Activated CD8-positive, alpha-beta T cell treated with anti-CD3 and anti-CD28 coated beads, Interleukin-2, amount 10 ng/mL, durations not matched to agents 7 days and 5 days (primary cell): Measurements from ENCODE around the gene ELMOD3. TPM values are rescaled to one million over a fixed set of nuclear protein-coding genes. Genes with fewer than 3 reads are reported as not detected.
"Not testable (repeated sequence)": the region's sequence is repeated elsewhere in the genome, so short reads cannot be mapped to it uniquely, and the experiment has no call there.

Experiments used
- ATAC-seq: fragments of 150-1000 bp; cut with Tn5 transposase; one replicate; pipeline ENCODE4 v1.10.0; 2021; ENCODE audit warnings: moderate library complexity
- CTCF ChIA-PET: fragments of 350-600 bp; sonication (Branson Sonifier 250); formaldehyde crosslinking; loops from one replicate; lab custom pipeline; 2021; ENCODE audit warnings: antibody characterized with exemption; lab: Charles Lee
- POLR2A ChIA-PET: fragments of 350-600 bp; sonication (Branson Sonifier 250); formaldehyde crosslinking; loops from one replicate; lab custom pipeline; 2021; ENCODE audit warnings: antibody characterized with exemption; lab: Charles Lee
- DNase-seq: peaks from one replicate; pipeline ENCODE4 v3.0.0-alpha.2; 2020
- H3K27ac Mint-ChIP-seq: one replicate; pipeline ENCODE4 v1.8.0; 2021; ENCODE audit warnings: mild to moderate bottlenecking, mixed read lengths
- H3K27me3 Mint-ChIP-seq: one replicate; pipeline ENCODE4 v1.8.0; 2021; ENCODE audit warnings: low read depth, mixed read lengths
- H3K36me3 Mint-ChIP-seq: one replicate; pipeline ENCODE4 v1.8.0; 2021; ENCODE audit warnings: low read depth, mixed read lengths
- H3K4me1 Mint-ChIP-seq: one replicate; pipeline ENCODE4 v1.8.0; 2021; ENCODE audit warnings: low read depth, mixed read lengths
- H3K4me3 Mint-ChIP-seq: one replicate; pipeline ENCODE4 v1.8.0; 2021; ENCODE audit warnings: mild to moderate bottlenecking, mixed read lengths
- H3K9me3 Mint-ChIP-seq: one replicate; pipeline ENCODE4 v1.8.0; 2022; ENCODE audit warnings: mixed read lengths; ENCODE audit not compliant: insufficient read depth
- total RNA-seq, 2 experiments: library from RNA; stranded (reverse); gene quantifications; one replicate each; pipeline ENCODE4 v1.2.3, GENCODE V29; 2021

The ELMOD3 gene
- total RNA-seq, 2 experiments from 2014 or later, result 14.4 to 19.9 TPM

DNA sequence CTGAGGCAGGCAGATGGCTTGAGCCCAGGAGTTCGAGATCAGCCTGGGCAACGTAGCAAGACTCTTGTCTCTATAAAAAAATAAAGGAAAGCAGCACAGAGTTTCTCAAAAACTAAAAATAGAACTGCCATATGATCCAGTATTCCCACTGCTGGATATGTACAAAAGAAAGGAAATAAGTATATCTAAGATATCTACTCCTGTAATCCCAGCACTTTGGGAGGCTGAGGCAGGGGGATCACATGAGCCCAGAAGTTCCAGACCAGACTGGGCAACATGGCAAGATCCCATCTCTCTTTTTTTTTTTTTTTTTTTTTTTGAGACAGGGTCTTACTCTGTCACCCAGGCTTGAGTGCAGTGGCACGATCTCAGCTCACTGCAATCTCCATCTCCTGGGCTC lies 24.9 kb upstream of the ELMOD3 start:
- H3K36me3 Mint-ChIP-seq, result peaks cover 32% of the 10 kb centered on the region
- POLR2A ChIA-PET, result interaction anchor here (0.8 to 1.3 kb wide), 2 partner anchors 25 kb away, joined by 4 read pairs; partner anchors contain the start of genes ELMOD3 and RETSAT
- DNase-seq, H3K27me3 Mint-ChIP-seq, H3K9me3 Mint-ChIP-seq, ATAC-seq, H3K27ac Mint-ChIP-seq: not testable (repeated sequence)
- peaks cover 18% of the 10 kb centered on the region for H3K4me1 Mint-ChIP-seq
- peak overlapping the region; percentile 15 for H3K4me3 Mint-ChIP-seq
- CTCF ChIA-PET, result interaction anchor here (0.8 to 1.7 kb wide), 2 partner anchors 24 to 25 kb away, joined by 3 to 4 read pairs; partner anchors contain the start of genes ELMOD3 and RETSAT

DNA sequence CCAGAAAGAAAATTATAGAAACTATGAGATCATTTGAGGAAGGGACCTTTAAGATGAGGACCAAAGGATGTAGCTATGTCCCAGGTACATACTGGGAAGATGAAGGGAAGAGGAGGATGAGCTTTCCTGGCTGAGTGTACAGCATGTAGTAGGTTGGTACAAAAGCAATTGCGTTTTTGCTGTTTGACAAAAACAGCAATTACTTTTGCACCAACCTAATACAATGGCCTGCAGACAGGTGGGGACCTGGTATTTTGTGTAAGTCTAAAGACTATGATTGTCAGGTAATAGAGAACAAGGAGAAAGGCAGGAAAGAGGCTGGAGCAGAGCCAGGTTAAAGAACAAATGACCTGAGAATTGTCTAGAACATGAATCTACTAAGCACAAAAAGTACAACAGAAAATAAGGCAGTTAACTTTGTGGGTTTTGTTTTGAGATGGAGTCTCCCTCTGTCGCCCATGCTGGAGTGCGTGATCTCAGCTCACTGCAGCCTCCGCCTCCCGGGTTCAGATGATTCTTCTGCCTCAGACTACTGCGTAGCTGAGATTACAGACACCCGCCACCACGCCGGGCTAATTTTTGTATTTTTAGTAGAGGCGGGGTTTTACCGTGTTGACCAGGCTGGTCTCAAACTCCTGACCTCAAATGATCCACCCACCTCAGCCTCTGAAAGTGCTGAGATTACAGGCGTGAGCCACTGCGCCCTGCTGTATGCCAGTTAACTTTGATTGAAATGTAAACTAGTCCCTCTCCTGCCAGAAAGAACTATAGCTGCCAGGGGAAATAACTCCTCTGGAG lies 23.5 kb upstream of the ELMOD3 start:
- ChIA-PET CTCF (interaction anchor here (1.0 to 1.7 kb wide), 2 partner anchors 24 to 28 kb away, joined by 3 to 4 read pairs; partner anchors contain the start of genes ELMOD3 and RETSAT), POLR2A (interaction anchor here (0.5 to 2.0 kb wide), 5 partner anchors 10 to 208 kb away, joined by 3 to 5 read pairs (median 4); partner anchors contain the start of genes ELMOD3, MAT2A and RETSAT)
- H3K36me3 Mint-ChIP-seq, result peaks cover 19% of the 10 kb centered on the region
- H3K27me3 Mint-ChIP-seq, result no peaks in the 10 kb centered on the region
- DNase-seq (no peak), ATAC-seq (no peak)
- no peak overlapping the region for H3K4me3 Mint-ChIP-seq
- H3K4me1 Mint-ChIP-seq, result peaks cover 15% of the 10 kb centered on the region
- H3K27ac Mint-ChIP-seq, result no peak overlapping the region
- H3K9me3 Mint-ChIP-seq, result no peaks in the 10 kb centered on the region

DNA sequence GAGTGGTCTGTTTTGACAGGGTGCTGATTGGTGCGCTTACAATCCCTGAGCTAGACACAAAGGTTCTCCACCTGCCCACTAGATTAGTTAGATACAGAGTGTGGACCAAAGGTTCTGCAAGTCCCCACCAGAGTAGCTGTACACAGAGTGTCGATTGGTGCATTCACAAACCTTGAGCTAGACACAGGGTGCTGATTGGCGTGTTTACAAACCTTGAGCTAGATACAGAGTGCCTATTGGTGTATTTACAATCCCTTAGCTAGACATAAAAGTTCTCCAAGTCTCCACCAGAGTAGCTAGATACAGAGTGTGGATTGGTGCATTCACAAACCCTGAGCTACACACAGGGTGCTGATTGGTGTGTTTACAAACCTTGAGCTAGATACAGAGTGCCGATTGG lies 20.7 kb upstream of the ELMOD3 start:
- H3K36me3 Mint-ChIP-seq, ATAC-seq, CTCF ChIA-PET, H3K27me3 Mint-ChIP-seq, H3K4me3 Mint-ChIP-seq, DNase-seq, H3K9me3 Mint-ChIP-seq, H3K27ac Mint-ChIP-seq, POLR2A ChIA-PET: not testable (repeated sequence)
- H3K4me1 Mint-ChIP-seq, result peaks cover 13% of the 10 kb centered on the region

DNA sequence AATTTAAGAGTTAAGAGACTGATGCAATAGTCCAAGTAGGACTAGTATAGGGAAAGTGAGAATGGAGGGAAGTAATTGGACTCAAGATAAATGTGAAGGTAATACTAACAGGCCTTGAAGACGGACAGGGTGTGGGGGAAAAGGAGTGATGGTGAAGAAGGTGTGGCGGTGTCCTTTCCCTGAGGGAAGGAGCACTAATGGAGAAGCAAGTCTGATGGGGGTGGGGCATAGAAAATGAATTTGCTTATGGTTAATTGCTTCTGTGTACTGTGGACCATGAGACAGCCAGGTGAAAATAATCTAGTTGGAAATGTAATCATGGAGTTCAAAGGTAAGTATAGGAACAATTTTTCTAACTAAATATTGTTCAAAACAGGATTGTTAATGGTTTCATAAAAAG lies 19.6 kb upstream of the ELMOD3 start:
- DNase-seq, result no peak
- ChIA-PET POLR2A (no interaction called here), CTCF (no interaction called here)
- Mint-ChIP-seq H3K27ac (no peak overlapping the region), H3K27me3 (peaks cover 11% of the 10 kb centered on the region), H3K4me1 (peaks cover 6% of the 10 kb centered on the region), H3K4me3 (no peak overlapping the region), H3K9me3 (no peaks in the 10 kb centered on the region), H3K36me3 (no peaks in the 10 kb centered on the region)
- ATAC-seq, result no peak

DNA sequence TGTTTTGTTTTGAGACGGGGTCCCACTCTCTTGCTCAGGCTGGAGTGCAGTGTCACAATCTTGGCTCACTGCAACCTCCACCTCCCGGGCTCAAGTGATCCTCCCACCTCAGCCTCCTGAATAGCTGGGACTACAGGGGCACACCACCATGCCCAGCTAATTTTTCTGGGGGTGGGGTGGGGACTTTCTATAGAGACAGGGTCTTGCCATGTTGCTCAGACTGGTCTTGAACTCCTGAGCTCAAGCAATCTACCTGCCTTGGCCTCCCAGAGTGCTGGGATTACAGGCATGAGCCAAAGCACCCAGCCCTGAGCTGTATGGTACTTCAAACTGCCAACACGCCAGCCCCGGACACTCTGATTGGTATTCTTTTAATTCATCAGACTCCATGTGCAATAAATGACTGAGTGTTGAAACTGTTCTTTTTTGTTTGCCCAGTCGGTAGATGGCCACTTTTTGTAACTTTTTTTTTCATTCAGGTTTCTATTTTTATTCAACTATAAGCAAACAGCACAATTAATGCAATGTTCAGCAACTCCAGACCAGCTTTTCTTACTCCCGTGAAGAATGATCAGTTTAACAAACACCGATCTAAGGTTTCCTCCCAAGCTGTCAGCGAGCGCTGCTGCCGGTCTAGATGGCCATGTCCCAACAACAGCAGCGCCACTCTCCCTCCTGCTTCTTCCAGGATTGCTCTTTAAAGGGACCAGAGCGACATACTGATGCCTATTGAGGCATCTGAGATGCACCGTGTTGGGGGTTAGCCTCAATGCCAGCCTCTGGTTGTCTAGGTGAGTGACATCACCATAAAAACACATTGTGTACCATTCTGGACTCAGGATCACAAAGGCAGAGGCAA lies 14.3 kb upstream of the ELMOD3 start:
- no peak for DNase-seq
- peaks cover 16% of the 10 kb centered on the region for H3K36me3 Mint-ChIP-seq
- H3K4me3 Mint-ChIP-seq, result no peak overlapping the region
- H3K4me1 Mint-ChIP-seq, result no peaks in the 10 kb centered on the region
- H3K27me3 Mint-ChIP-seq, result peaks cover 11% of the 10 kb centered on the region
- CTCF ChIA-PET, result no interaction called here
- no peaks in the 10 kb centered on the region for H3K9me3 Mint-ChIP-seq
- H3K27ac Mint-ChIP-seq, result no peak overlapping the region
- POLR2A ChIA-PET, result interaction anchor here (0.6 to 1.2 kb wide), 3 partner anchors 12 to 52 kb away, joined by 3 to 4 read pairs (median 4); partner anchors contain the start of genes ELMOD3 and TGOLN2
- ATAC-seq, result no peak

DNA sequence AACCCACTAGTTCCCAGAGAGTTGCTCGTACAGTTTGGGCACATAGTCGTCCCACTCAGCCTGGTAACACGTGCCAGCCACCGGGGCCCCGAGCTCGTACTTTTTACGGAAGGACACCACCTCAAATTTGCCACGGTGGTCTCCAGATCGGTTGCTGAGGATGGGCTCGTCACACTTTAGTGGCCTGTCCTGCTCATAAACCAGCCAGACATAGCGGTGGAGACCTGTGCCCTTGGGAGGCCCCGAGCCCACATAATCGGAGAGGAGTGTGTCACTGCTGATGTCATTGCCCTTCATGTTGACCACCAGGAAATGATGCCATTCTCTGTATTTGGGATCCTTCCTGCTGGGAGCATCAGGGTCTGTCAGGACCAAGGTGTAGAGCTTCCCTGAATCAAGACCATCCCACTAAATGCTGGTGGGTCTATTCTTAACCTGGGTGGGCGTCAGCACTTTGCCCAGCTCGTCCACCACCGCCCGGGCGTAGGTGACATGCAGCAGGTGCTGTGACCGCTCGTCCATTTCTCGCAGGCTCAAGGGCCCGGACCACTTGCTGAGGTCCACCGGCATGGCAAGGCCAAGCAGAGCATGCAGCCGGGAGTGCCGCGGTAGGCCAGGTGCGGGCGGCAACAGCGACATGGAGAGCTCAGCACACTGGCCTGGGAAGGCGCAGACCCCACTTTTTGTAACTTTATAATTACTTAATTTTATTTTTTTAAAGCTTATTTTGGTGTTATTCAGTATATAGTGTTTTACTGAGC lies 13.1 kb upstream of the ELMOD3 start:
- Mint-ChIP-seq H3K4me3 (no peak overlapping the region), H3K4me1 (no peaks in the 10 kb centered on the region), H3K27me3 (peaks cover 11% of the 10 kb centered on the region), H3K27ac (no peak overlapping the region), H3K9me3 (no peaks in the 10 kb centered on the region), H3K36me3 (peaks cover 16% of the 10 kb centered on the region)
- POLR2A ChIA-PET, result interaction anchor here (0.6 to 1.3 kb wide), 3 partner anchors 10 to 462 kb away, joined by 3 to 5 read pairs (median 3); partner anchors contain the start of gene TGOLN2
- ATAC-seq (no peak), DNase-seq (no peak)
- CTCF ChIA-PET, result no interaction called here

DNA sequence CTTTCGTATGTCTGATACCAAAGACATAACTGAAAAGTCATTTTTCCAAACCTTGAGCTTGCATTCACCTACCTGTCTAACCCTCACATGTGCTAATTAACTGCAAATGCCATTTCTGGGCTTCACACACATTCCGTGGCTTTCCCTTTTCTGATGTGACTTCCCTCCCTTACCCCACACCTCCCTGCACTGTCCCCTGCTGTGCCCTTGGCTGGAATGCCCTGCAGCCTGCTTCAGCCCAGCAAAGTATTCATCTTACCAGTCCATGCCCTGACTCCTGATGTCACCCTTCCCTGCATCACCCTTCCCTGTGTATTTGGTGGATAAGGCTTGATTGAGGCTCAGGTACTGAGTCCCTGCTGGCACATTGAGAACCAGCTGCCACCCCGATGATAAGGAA lies 12.4 kb upstream of the ELMOD3 start:
- H3K9me3 Mint-ChIP-seq, result no peaks in the 10 kb centered on the region
- H3K27me3 Mint-ChIP-seq, result peaks cover 11% of the 10 kb centered on the region
- H3K27ac Mint-ChIP-seq, result no peak overlapping the region
- peaks cover 21% of the 10 kb centered on the region for H3K36me3 Mint-ChIP-seq
- no peak overlapping the region for H3K4me3 Mint-ChIP-seq
- DNase-seq (no peak), ATAC-seq (no peak)
- CTCF ChIA-PET, result no interaction called here
- no peaks in the 10 kb centered on the region for H3K4me1 Mint-ChIP-seq
- POLR2A ChIA-PET, result interaction anchor here (0.6 to 1.3 kb wide), 4 partner anchors 11 to 463 kb away, joined by 3 to 5 read pairs (median 3); partner anchors contain the start of gene TGOLN2

DNA sequence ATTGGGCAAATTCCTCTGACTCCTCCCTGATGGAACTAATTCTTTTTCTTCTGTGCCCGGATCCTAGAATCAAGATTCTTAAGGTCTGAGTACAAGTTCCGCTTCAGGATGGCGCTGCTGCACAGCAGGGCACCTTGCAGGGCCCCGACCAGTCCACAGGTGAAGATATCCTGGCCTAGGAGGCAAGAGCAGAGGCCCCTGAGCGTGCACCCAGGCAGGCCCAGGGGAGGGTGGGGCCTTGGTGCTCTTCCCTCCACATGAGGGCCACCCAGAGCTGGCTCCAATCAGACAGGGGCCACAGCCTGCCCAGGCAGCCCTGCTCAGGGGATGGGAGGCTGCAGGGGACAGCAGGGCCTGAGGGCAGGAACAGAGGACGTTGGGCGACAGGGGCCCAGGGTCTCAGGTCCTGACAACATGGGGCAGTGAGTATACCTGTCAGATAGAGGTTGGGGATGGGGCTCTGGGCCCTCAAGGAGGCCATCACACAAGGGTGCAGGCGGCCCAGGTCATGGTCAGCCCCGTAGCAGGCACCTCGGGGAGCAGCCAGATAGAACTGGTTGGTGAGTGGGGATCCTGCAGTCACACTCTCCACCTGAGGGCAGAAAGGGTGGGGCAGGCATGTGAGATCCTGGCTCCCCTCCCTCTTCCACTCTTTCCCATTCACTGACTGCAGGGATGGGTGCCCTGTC lies 11.2 kb upstream of the ELMOD3 start:
- H3K27ac Mint-ChIP-seq, ATAC-seq, H3K4me1 Mint-ChIP-seq, H3K4me3 Mint-ChIP-seq, H3K9me3 Mint-ChIP-seq, H3K27me3 Mint-ChIP-seq, DNase-seq, CTCF ChIA-PET: not testable (repeated sequence)
- POLR2A ChIA-PET, result interaction anchor here (1.1 kb wide), 1 partner anchor 17 kb away, joined by 3 read pairs; no protein-coding TSS in a partner anchor
- H3K36me3 Mint-ChIP-seq, result peaks cover 24% of the 10 kb centered on the region

DNA sequence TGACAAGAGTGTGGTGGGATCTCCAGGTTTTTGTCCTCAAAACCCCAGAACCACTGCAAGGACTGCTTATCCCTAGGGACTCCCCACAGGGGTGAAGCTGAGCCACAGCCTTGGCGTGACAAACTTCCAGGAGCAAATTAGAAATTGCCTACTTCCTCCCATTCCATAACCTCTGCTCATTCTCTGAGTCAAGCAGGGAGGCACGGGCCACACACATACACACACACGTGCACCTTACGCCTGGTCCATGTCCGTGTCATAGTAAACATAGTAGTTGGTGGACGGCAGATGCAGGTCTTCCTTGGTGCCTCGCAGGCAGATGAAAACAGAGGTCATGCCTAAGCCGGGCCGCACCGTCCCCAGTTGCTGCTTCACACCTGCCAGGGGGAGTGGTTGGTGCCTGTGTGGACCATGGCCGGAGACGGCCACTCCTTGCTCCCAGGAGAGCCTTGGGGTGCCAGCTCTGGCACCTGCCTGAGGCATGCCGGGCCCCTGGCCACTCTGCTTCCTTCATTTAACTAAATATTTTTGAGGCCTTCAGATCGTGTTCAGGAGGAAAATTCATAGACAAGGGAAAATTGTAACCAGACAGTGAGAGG lies 10.1 kb upstream of the ELMOD3 start:
- DNase-seq (no peak), ATAC-seq (no peak)
- ChIA-PET CTCF (no interaction called here), POLR2A (no interaction called here)
- Mint-ChIP-seq H3K27ac (peak overlapping the region; percentile 39), H3K36me3 (peaks cover 29% of the 10 kb centered on the region), H3K9me3 (no peaks in the 10 kb centered on the region), H3K4me1 (no peaks in the 10 kb centered on the region), H3K4me3 (no peak overlapping the region), H3K27me3 (peaks cover 3% of the 10 kb centered on the region)

DNA sequence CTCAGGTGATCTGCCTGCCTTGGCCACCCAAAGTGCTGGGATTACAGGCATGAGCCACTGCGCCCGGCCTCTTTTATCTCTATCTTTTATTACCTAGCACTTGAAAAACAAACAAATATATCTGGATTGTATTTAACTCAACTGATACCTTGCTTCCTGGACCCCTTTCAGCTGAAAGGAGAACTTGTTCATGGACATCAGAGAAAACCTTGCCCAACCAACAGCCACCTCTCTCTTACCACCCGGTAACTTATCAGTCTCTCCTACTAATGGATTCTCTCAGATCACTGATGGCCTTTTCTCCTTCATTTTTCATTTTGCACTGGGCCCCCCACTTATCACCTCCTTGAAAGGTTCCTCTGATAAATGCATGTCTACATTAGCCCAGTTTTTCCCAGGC lies 7.0 kb upstream of the ELMOD3 start:
- ChIA-PET POLR2A (interaction anchor here (2.7 kb wide), 1 partner anchor 20 kb away, joined by 14 read pairs; the partner anchor contains the start of gene TGOLN2), CTCF (no interaction called here)
- peaks cover 7% of the 10 kb centered on the region for H3K4me1 Mint-ChIP-seq
- ATAC-seq (no peak), DNase-seq (no peak)
- no peaks in the 10 kb centered on the region for H3K27me3 Mint-ChIP-seq
- no peak overlapping the region for H3K27ac Mint-ChIP-seq
- H3K4me3 Mint-ChIP-seq, result no peak overlapping the region
- no peaks in the 10 kb centered on the region for H3K9me3 Mint-ChIP-seq
- H3K36me3 Mint-ChIP-seq, result peaks cover 46% of the 10 kb centered on the region
